ENCODE data around the gene MILR1.
A peak's percentile ranks its signal among the peaks of the same experiment; 100 is the strongest.
"Not testable (repeated sequence)": the region's sequence is repeated elsewhere in the genome, so short reads cannot be mapped to it uniquely, and the experiment has no call there.

MILR1 gene

GRCh38 chr17:64413513-64413912 is 35.4 kb upstream of the MILR1 start:
- peak overlapping the region; percentile 33 for H3K4me3 ChIP-seq (ENCODE audit: low read depth, low read length)
- peak; percentile 39 for DNase-seq (ENCODE audit: low read depth)
- TF ChIP-seq CTCF (IDR thresholded peaks at IDR 0.05; ENCODE audit: low read depth, low read length, missing control alignments): no peak

GRCh38 chr17:64418506-64419339 is 30.2 kb upstream of the MILR1 start:
- no peak overlapping the region for H3K4me3 ChIP-seq (ENCODE audit: low read depth, low read length)
- peak; percentile 64 for TF ChIP-seq CTCF (IDR thresholded peaks at IDR 0.05; ENCODE audit: low read depth, low read length, missing control alignments)
- DNase-seq (ENCODE audit: low read depth): no peak

GRCh38 chr17:64420143-64420670 is 28.7 kb upstream of the MILR1 start:
- DNase-seq (ENCODE audit: low read depth): peak; percentile 55
- H3K4me3 ChIP-seq (ENCODE audit: low read depth, low read length): no peak overlapping the region
- peak; percentile 71 for TF ChIP-seq CTCF (IDR thresholded peaks at IDR 0.05; ENCODE audit: low read depth, low read length, missing control alignments)

GRCh38 chr17:64422121-64422520 is 26.8 kb upstream of the MILR1 start:
- DNase-seq (ENCODE audit: low read depth): not testable (repeated sequence)

GRCh38 chr17:64423881-64424280 is 25.0 kb upstream of the MILR1 start:
- TF ChIP-seq CTCF (IDR thresholded peaks at IDR 0.05; ENCODE audit: low read depth, low read length, missing control alignments): no peak
- no peak for DNase-seq (ENCODE audit: low read depth)
- no peak overlapping the region for H3K4me3 ChIP-seq (ENCODE audit: low read depth, low read length)

More at GRCh38 chr17:64422121-64422520, 26.8 kb upstream of the MILR1 start:
- not testable (repeated sequence) for H3K4me3 ChIP-seq (ENCODE audit: low read depth, low read length)

- no peak overlapping the region for H3K4me3 ChIP-seq (ENCODE audit: low read depth, low read length)
- DNase-seq (ENCODE audit: low read depth): no peak
- TF ChIP-seq CTCF (IDR thresholded peaks at IDR 0.05; ENCODE audit: low read depth, low read length, missing control alignments): no peak
Observed at GRCh38 chr17:64424324-64424849, 24.5 kb upstream of the MILR1 start.

GRCh38 chr17:64425191-64425590 is 23.7 kb upstream of the MILR1 start:
- H3K4me3 ChIP-seq (ENCODE audit: low read depth, low read length): no peak overlapping the region
- TF ChIP-seq CTCF (IDR thresholded peaks at IDR 0.05; ENCODE audit: low read depth, low read length, missing control alignments): no peak

More at GRCh38 chr17:64425191-64425590, 23.7 kb upstream of the MILR1 start:
- no peak for DNase-seq (ENCODE audit: low read depth)

Measured in GM12864 (cell line).